ENCODE data around the gene INPP5K. TPM values are rescaled to one million over a fixed set of nuclear protein-coding genes. Genes with fewer than 3 reads are reported as not detected.
A peak's percentile ranks its signal among the peaks of the same experiment; 100 is the strongest.

The INPP5K gene
- total and polyA plus RNA-seq, 10 of the 15 experiments (the other 5 are each of a cell fraction or from before 2014, with no cell fraction given), result 0.58 to 41.2 (median 23.3) TPM

GRCh38 chr17:1486802-1487695, 29.4 kb downstream of the INPP5K start (continued):
- TF ChIP-seq RAD21 (IDR thresholded peaks at IDR 0.05; ENCODE audit: insufficient read depth, low read depth, low read length) (no peak), NBN (IDR thresholded peaks at IDR 0.05) (peak; percentile 72; the same call in 1 of the 2 replicates), RFX5 (IDR thresholded peaks at IDR 0.05; ENCODE audit: low read depth, low read length) (no peak), SMARCA5 (IDR thresholded peaks at IDR 0.05) (0 out of 2 replicates have a peak, but pooled peaks have one; percentile 35), CREM (IDR thresholded peaks at IDR 0.05; ENCODE audit: low read depth) (no peak), MXI1 (IDR thresholded peaks at IDR 0.05; ENCODE audit: low read depth, low read length) (peak; percentile 30; the same call in 1 of the 2 replicates), STAT3 (IDR thresholded peaks at IDR 0.05; ENCODE audit: low read depth, low read length) (no peak), SREBF1 (IDR thresholded peaks at IDR 0.05; ENCODE audit: low read length) (no peak), FOS (IDR thresholded peaks at IDR 0.05; ENCODE audit: borderline replicate concordance, extremely low read depth, insufficient read length) (no peak), TCF3 (IDR thresholded peaks at IDR 0.05; ENCODE audit: borderline replicate concordance, insufficient read depth, low read depth, low read length) (peak; percentile 47; the same call in 1 of the 2 replicates), REST (IDR thresholded peaks at IDR 0.05; ENCODE audit: low read depth, low read length) (no peak), NFYA (IDR thresholded peaks at IDR 0.05; ENCODE audit: borderline replicate concordance, low read depth, low read length) (no peak), TCF12 (IDR thresholded peaks at IDR 0.05; ENCODE audit: low read depth, low read length) (peak; percentile 58; the same call in 1 of the 2 replicates), RBBP5 (conservative IDR thresholded peaks at IDR 0.05) (no peak), ZBTB11 (CRISPR knock-in tag; IDR thresholded peaks at IDR 0.05) (no peak), MTA2 (IDR thresholded peaks at IDR 0.05; ENCODE audit: low read depth) (0 out of 2 replicates have a peak, but pooled peaks have one; percentile 13), ETV6 (conservative IDR thresholded peaks at IDR 0.05 in 1 of 2, IDR thresholded peaks at IDR 0.05 in 1 of 2; ENCODE audit: borderline replicate concordance in 1 of 2, low read depth in 1 of 2) (no peak), NFXL1 (IDR thresholded peaks at IDR 0.05; ENCODE audit: borderline replicate concordance) (no peak), NR2F1 (conservative IDR thresholded peaks at IDR 0.05) (peak; percentile 42), LARP7 (IDR thresholded peaks at IDR 0.05) (0 out of 2 replicates have a peak, but pooled peaks have one; percentile 34), YY1 (IDR thresholded peaks at IDR 0.05; ENCODE audit: low read depth, low read length) (no peak), NFIC (IDR thresholded peaks at IDR 0.05; ENCODE audit: low read depth, low read length) (no peak), IKZF2 (IDR thresholded peaks at IDR 0.05) (peak; percentile 7 to 20; a peak in 1 of 4 replicates), BACH1 (IDR thresholded peaks at IDR 0.05; ENCODE audit: borderline replicate concordance) (peak; percentile 37; the same call in 1 of the 2 replicates)
